ENCODE results near the gene RPS18. TPM values are rescaled to one million over a fixed set of nuclear protein-coding genes. Genes with fewer than 3 reads are reported as not detected.
A peak's percentile ranks its signal among the peaks of the same experiment; 100 is the strongest.

Gene RPS18
- total RNA-seq, 1 experiment from 2014 or later: 2,442 TPM

DNA sequence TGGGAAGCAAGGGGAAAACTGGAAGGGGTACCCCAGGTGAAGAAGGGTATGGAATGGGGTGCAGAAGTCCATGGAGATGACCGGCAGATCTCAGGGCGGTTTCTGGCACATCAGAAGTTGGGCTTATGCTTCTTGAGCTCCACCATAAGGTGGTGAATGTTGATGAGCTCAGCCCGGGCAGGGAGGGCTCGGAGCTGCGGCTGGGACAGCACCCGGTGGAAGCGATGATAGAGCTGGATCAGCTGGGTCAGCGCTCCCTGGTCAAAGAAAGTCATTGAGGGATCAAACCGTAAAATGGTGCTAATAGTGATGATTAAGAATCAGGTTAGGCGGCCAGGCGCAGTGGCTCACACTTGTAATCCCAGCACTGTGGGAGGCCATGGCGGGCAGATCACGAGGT, 21.1 kb upstream of the RPS18 start:
- Histone ChIP-seq H3K4me1 (replicated peaks; ENCODE audit: insufficient read depth) (peaks cover 28% of the 10 kb centered on the region), H3K79me2 (ENCODE audit: low read depth) (no peaks in the 10 kb centered on the region), H3K9me2 (ENCODE audit: insufficient read depth) (no peaks in the 10 kb centered on the region), H3F3A (ENCODE audit: insufficient read depth, low read depth) (peaks cover 34% of the 10 kb centered on the region), H3K27ac (peak overlapping the region; percentile 66), H3K4me2 (peak overlapping the region; percentile 94), H3K9me3 (ENCODE audit: insufficient read depth, low read depth) (no peaks in the 10 kb centered on the region), H2AFZ (no peak overlapping the region), H4K20me1 (ENCODE audit: insufficient read depth) (no peaks in the 10 kb centered on the region), H3K36me3 (ENCODE audit: low read depth) (peaks cover 12% of the 10 kb centered on the region; the same call in 1 of the 2 replicates), H3K27me3 (ENCODE audit: insufficient read depth, low read depth) (peaks cover 10% of the 10 kb centered on the region; the same call in 1 of the 2 replicates), H3K4me3 (no peak overlapping the region; the same call in 1 of the 2 replicates)
- BruUV-seq (replicated peaks): no TSS peak
- TF ChIP-seq EZH2 (IDR thresholded peaks at IDR 0.05; ENCODE audit: low read depth): no peak
- TF ChIP-seq, protein P1, sequence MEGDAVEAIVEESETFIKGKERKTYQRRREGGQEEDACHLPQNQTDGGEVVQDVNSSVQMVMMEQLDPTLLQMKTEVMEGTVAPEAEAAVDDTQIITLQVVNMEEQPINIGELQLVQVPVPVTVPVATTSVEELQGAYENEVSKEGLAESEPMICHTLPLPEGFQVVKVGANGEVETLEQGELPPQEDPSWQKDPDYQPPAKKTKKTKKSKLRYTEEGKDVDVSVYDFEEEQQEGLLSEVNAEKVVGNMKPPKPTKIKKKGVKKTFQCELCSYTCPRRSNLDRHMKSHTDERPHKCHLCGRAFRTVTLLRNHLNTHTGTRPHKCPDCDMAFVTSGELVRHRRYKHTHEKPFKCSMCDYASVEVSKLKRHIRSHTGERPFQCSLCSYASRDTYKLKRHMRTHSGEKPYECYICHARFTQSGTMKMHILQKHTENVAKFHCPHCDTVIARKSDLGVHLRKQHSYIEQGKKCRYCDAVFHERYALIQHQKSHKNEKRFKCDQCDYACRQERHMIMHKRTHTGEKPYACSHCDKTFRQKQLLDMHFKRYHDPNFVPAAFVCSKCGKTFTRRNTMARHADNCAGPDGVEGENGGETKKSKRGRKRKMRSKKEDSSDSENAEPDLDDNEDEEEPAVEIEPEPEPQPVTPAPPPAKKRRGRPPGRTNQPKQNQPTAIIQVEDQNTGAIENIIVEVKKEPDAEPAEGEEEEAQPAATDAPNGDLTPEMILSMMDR (conservative IDR thresholded peaks at IDR 0.05): no peak
- intact Hi-C loops (cut with micrococcal nuclease; ENCODE audit: unreplicated experiment): loop anchor here (2.0 kb wide), 1 partner anchor 60 kb away; no protein-coding TSS in a partner anchor
- CTCF ChIA-PET: no interaction called here
- DNase-seq: no peak
- POLR2A ChIA-PET (ENCODE audit: unreplicated experiment): interaction anchor here (0.7 kb wide), 1 partner anchor 45 kb away, joined by 5 read pairs; no protein-coding TSS in a partner anchor

DNA sequence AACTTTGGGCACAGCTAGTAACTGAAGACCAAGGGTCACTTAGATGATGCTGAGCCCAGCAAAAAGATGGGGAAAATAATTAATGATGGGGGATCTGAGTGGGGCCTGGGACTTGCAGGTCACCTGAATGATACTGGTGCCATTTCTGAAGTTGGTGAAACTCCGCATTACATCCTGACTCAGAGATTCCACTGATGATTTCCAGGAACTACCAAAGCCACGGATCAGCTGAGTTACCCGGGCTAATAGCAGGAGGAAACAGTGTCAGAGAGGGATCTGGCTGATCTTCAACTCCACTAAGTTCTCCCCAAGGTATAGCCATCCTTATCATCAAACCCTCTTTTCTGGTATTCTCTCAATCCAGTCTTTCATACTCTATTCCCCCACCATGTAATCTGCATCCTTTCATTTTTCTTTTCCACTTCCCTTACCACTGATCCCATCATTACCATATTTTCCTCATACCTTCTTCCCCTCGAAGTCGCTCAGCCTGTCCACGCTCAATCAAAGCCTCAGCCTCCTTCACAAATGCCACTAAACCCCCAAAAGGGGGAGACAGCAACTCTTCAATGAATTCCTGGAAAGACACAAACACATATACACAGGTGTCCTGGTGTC, 20.4 kb upstream of the RPS18 start:
- no TSS peak for BruUV-seq (replicated peaks)
- no peak for DNase-seq
- no peaks in the 10 kb centered on the region for H4K20me1 ChIP-seq (ENCODE audit: insufficient read depth)
- TF ChIP-seq, protein P1 (conservative IDR thresholded peaks at IDR 0.05): no peak
- no peak for TF ChIP-seq EZH2 (IDR thresholded peaks at IDR 0.05; ENCODE audit: low read depth)
- peaks cover 28% of the 10 kb centered on the region for H3K4me1 ChIP-seq (replicated peaks; ENCODE audit: insufficient read depth)
- H3K4me3 ChIP-seq: no peak overlapping the region
- H3K27ac ChIP-seq: no peak overlapping the region
- peaks cover 34% of the 10 kb centered on the region for H3F3A ChIP-seq (ENCODE audit: insufficient read depth, low read depth)
- no peaks in the 10 kb centered on the region for H3K79me2 ChIP-seq (ENCODE audit: low read depth)
- 0 out of 2 replicates have a peak overlapping the region, but pooled peaks have one; percentile 94 for H3K4me2 ChIP-seq
- no peaks in the 10 kb centered on the region for H3K9me2 ChIP-seq (ENCODE audit: insufficient read depth)
- H3K9me3 ChIP-seq (ENCODE audit: insufficient read depth, low read depth): no peaks in the 10 kb centered on the region
- CTCF ChIA-PET: no interaction called here
- H3K27me3 ChIP-seq (ENCODE audit: insufficient read depth, low read depth): 0 out of 2 replicates have a peak, but pooled peaks cover 2% of the 10 kb centered on the region
- intact Hi-C loops (cut with micrococcal nuclease; ENCODE audit: unreplicated experiment): loop anchor here (2.0 kb wide), 1 partner anchor 59 kb away; no protein-coding TSS in a partner anchor
- no peak overlapping the region for H2AFZ ChIP-seq
- H3K36me3 ChIP-seq (ENCODE audit: low read depth): peaks cover 12% of the 10 kb centered on the region; the same call in 1 of the 2 replicates
- POLR2A ChIA-PET (ENCODE audit: unreplicated experiment): no interaction called here

DNA sequence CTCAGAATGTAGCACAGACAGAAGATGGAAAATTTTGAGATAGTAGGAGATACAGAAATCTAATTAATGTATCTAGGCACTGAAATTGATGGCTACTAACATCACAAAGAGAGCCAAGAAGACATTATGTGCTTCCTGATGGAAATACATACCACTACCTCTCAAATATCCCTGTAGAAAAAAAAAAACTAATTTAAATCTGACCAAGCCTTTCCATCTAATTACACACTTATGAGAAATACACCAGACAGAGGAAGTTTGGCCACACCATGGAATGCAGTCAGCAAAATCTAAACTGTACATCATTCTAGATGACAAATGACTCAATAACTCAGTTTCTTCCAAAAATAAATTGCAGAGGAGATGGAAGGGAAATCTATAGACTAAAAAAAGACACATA, 19.1 kb upstream of the RPS18 start:
- Histone ChIP-seq H2AFZ (no peak overlapping the region), H3K27ac (no peak overlapping the region), H3F3A (ENCODE audit: insufficient read depth, low read depth) (peaks cover 34% of the 10 kb centered on the region), H3K36me3 (ENCODE audit: low read depth) (peaks cover 20% of the 10 kb centered on the region; the same call in 1 of the 2 replicates), H3K9me2 (ENCODE audit: insufficient read depth) (no peaks in the 10 kb centered on the region), H3K9me3 (ENCODE audit: insufficient read depth, low read depth) (0 out of 2 replicates have a peak, but pooled peaks cover 5% of the 10 kb centered on the region), H4K20me1 (ENCODE audit: insufficient read depth) (no peaks in the 10 kb centered on the region), H3K4me1 (replicated peaks; ENCODE audit: insufficient read depth) (peaks cover 28% of the 10 kb centered on the region), H3K4me2 (no peak overlapping the region), H3K79me2 (ENCODE audit: low read depth) (no peaks in the 10 kb centered on the region), H3K4me3 (no peak overlapping the region), H3K27me3 (ENCODE audit: insufficient read depth, low read depth) (no peaks in the 10 kb centered on the region)
- intact Hi-C loops (cut with micrococcal nuclease; ENCODE audit: unreplicated experiment): no loop called here
- TF ChIP-seq EZH2 (IDR thresholded peaks at IDR 0.05; ENCODE audit: low read depth): no peak
- TF ChIP-seq, protein P1 (conservative IDR thresholded peaks at IDR 0.05): no peak
- POLR2A ChIA-PET (ENCODE audit: unreplicated experiment): no interaction called here
- no TSS peak for BruUV-seq (replicated peaks)
- CTCF ChIA-PET: no interaction called here
- no peak for DNase-seq
